Skeletal muscle satellite cell (primary cell): ENCODE results near the gene NOTUM.

ENCODE experiments used
- H3K27me3 ChIP-seq: 2 replicates; pipeline ENCODE4 v1.7.0; 2013; ENCODE audit warnings: low read length; ENCODE audit not compliant: control insufficient read depth, insufficient read depth
- H3K36me3 ChIP-seq: 2 replicates; pipeline ENCODE4 v1.7.0; 2013; ENCODE audit warnings: mild to moderate bottlenecking, control low read depth, low read length; ENCODE audit not compliant: insufficient read depth
- H3K4me1 ChIP-seq: 2 replicates; pipeline ENCODE4 v1.7.0; 2013; ENCODE audit warnings: low read length; ENCODE audit not compliant: control insufficient read depth, insufficient read depth
- H3K4me2 ChIP-seq: 2 replicates; pipeline ENCODE4 v1.7.0; 2013; ENCODE audit warnings: mild to moderate bottlenecking, low read length
- H3K4me3 ChIP-seq: 2 replicates; pipeline ENCODE4 v1.7.0; 2013; ENCODE audit warnings: low read length
- H3K9ac ChIP-seq: 2 replicates; pipeline ENCODE4 v1.7.0; 2013; ENCODE audit warnings: mild to moderate bottlenecking, low read depth, low read length, moderate library complexity
- H3K9me3 ChIP-seq: replicated peaks from 2 replicates; pipeline ENCODE4 v1.7.0; 2013; ENCODE audit warnings: mild to moderate bottlenecking, control low read depth, low read length

NOTUM gene

GRCh38 chr17:81911969-81912368 is 49.0 kb downstream of the NOTUM start:
- H3K36me3 ChIP-seq, result peaks cover 54% of the 10 kb centered on the region
- peaks cover 14% of the 10 kb centered on the region for H3K4me1 ChIP-seq
- H3K4me2 ChIP-seq, result peak overlapping the region; percentile 60
- no peaks in the 10 kb centered on the region for H3K27me3 ChIP-seq
- no peaks in the 10 kb centered on the region for H3K9me3 ChIP-seq
- no peak overlapping the region for H3K4me3 ChIP-seq
- no peak overlapping the region for H3K9ac ChIP-seq

GRCh38 chr17:81911277-81911961 is 49.6 kb downstream of the NOTUM start, which contains the start of gene PCYT2:
Gene PCYT2 (minus strand): TSS chr17:81911399. CDS start chr17:81911355, 44 bp downstream.
- peak within 1 kb of the TSS; percentile 81 for H3K9ac ChIP-seq
- H3K9me3 ChIP-seq, result no peaks in the 10 kb centered on the region
- peak within 1 kb of the TSS; percentile 95 for H3K4me3 ChIP-seq
- peaks cover 11% of the 10 kb centered on the region for H3K4me1 ChIP-seq
- H3K36me3 ChIP-seq, result peaks cover 58% of the 10 kb centered on the region
- H3K4me2 ChIP-seq, result peak within 1 kb of the TSS; percentile 100
- H3K27me3 ChIP-seq, result no peaks in the 10 kb centered on the region

GRCh38 chr17:81910840-81911276 is 50.1 kb downstream of the NOTUM start:
- peak overlapping the region; percentile 95 for H3K4me3 ChIP-seq
- H3K9ac ChIP-seq, result peak overlapping the region; percentile 81
- peaks cover 11% of the 10 kb centered on the region for H3K4me1 ChIP-seq
- H3K9me3 ChIP-seq, result no peaks in the 10 kb centered on the region
- H3K36me3 ChIP-seq, result peaks cover 61% of the 10 kb centered on the region
- peak overlapping the region; percentile 100 for H3K4me2 ChIP-seq
- H3K27me3 ChIP-seq, result no peaks in the 10 kb centered on the region

GRCh38 chr17:81909966-81910839 is 50.8 kb downstream of the NOTUM start:
- Histone ChIP-seq H3K9ac (peak overlapping the region; percentile 81), H3K4me1 (peaks cover 11% of the 10 kb centered on the region), H3K9me3 (no peaks in the 10 kb centered on the region), H3K27me3 (no peaks in the 10 kb centered on the region), H3K4me2 (peak overlapping the region; percentile 100), H3K36me3 (peaks cover 59% of the 10 kb centered on the region), H3K4me3 (peak overlapping the region; percentile 95)

GRCh38 chr17:81909231-81909630 is 51.8 kb downstream of the NOTUM start:
- Histone ChIP-seq H3K4me1 (peaks cover 11% of the 10 kb centered on the region), H3K27me3 (no peaks in the 10 kb centered on the region), H3K9ac (no peak overlapping the region), H3K9me3 (no peaks in the 10 kb centered on the region), H3K4me3 (no peak overlapping the region), H3K36me3 (peaks cover 57% of the 10 kb centered on the region), H3K4me2 (no peak overlapping the region)

- peaks cover 54% of the 10 kb centered on the region for H3K36me3 ChIP-seq
- no peak overlapping the region for H3K4me3 ChIP-seq
- peaks cover 11% of the 10 kb centered on the region for H3K4me1 ChIP-seq
- H3K9me3 ChIP-seq, result no peaks in the 10 kb centered on the region
- H3K27me3 ChIP-seq, result no peaks in the 10 kb centered on the region
- no peak overlapping the region for H3K9ac ChIP-seq
- no peak overlapping the region for H3K4me2 ChIP-seq
These were observed 52.2 kb downstream of the NOTUM start for GRCh38 chr17:81908793-81909192.

- Histone ChIP-seq H3K4me3 (no peak overlapping the region), H3K9ac (no peak overlapping the region), H3K9me3 (no peaks in the 10 kb centered on the region), H3K4me1 (peaks cover 11% of the 10 kb centered on the region), H3K36me3 (peaks cover 41% of the 10 kb centered on the region), H3K27me3 (no peaks in the 10 kb centered on the region), H3K4me2 (no peak overlapping the region)
These were observed 53.5 kb downstream of the NOTUM start for GRCh38 chr17:81907219-81908145.

- no peaks in the 10 kb centered on the region for H3K27me3 ChIP-seq
- no peak overlapping the region for H3K4me3 ChIP-seq
- H3K9ac ChIP-seq, result no peak overlapping the region
- H3K4me2 ChIP-seq, result no peak overlapping the region
- H3K9me3 ChIP-seq, result no peaks in the 10 kb centered on the region
- H3K36me3 ChIP-seq, result peaks cover 33% of the 10 kb centered on the region
- peaks cover 13% of the 10 kb centered on the region for H3K4me1 ChIP-seq
These were observed 54.3 kb downstream of the NOTUM start for GRCh38 chr17:81906476-81907218.

- peaks cover 13% of the 10 kb centered on the region for H3K4me1 ChIP-seq
- H3K9ac ChIP-seq, result no peak overlapping the region
These were observed 55.0 kb downstream of the NOTUM start for GRCh38 chr17:81905993-81906392.

GRCh38 chr17:81905424-81905875 is 55.5 kb downstream of the NOTUM start:
- H3K36me3 ChIP-seq, result peaks cover 31% of the 10 kb centered on the region
- H3K9ac ChIP-seq, result no peak overlapping the region
- H3K4me2 ChIP-seq, result no peak overlapping the region
- H3K4me3 ChIP-seq, result no peak overlapping the region
- H3K27me3 ChIP-seq, result no peaks in the 10 kb centered on the region
- peaks cover 10% of the 10 kb centered on the region for H3K4me1 ChIP-seq
- no peaks in the 10 kb centered on the region for H3K9me3 ChIP-seq

More at GRCh38 chr17:81905993-81906392, 55.0 kb downstream of the NOTUM start:
- Histone ChIP-seq H3K27me3 (no peaks in the 10 kb centered on the region), H3K4me3 (no peak overlapping the region), H3K9me3 (no peaks in the 10 kb centered on the region), H3K36me3 (peaks cover 31% of the 10 kb centered on the region), H3K4me2 (no peak overlapping the region)
